Left hindlimb (tissue), 1 donor: Measurements from ENCODE around the gene KRCC1.

Source experiments
- DNase-seq: peaks from one replicate; pipeline ENCODE4 v3.0.0-alpha.2; 2018

Gene KRCC1

DNA sequence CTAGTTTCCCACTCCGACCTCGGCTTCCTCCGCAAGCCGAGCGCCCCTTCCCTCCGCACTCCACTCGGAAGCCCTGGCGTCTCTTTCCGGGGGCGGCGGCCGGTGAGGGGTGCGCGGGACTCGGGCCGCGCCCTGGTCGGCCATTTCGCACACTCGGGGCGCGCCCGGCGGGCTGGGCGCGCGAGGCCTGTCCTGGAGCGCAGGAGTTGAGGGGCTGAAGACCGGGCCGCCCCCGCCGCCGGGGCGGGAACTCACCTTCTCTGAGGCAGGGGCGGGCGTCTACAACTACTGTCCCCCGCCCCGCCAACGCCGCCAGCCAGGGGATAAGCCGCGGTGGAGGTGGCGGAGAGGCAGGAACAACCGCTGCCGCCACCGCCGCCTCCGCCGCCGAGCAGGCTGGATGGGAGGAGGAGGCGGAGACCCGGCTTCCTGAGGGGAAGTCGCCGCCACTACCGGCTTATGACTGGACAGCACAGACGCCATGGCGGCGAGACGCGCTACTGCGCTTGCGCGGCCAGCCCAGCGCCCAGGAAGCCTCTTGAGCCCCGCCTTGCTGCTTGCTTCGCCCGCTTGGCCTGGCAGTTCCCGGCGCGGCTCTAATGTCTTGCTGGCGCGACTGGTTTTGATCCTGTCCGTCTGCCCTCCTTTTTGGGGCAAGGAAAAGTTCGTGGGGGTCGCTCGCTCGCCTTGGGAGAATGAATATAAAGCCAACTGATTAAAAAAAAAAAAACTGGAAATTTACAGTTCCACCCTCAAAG is at the start of gene KRCC1:
KRCC1 (minus strand) TSS at position 413 of the 758 bp plus-strand sequence. CDS start 27,220 bp downstream, outside the sequence.
- DNase-seq: peak; percentile 96

DNA sequence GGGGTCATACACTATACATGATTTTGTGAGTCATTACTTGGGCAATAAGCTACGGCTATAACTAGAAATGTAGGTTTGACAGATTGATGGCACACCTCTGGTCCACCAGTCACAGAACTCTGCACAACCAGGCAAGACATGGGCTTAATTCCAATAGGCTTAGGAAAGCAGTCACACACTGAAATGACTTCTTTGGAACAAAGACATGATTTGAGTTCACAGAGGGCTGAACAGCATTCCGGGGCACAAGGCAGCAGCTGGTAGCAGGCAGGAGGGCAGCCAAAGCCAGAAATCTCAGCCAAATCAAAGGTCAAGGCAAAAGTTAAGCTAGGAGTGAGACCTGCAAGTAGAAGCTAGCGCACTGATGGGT is 44.9 kb upstream of the KRCC1 start:
- no peak for DNase-seq

DNA sequence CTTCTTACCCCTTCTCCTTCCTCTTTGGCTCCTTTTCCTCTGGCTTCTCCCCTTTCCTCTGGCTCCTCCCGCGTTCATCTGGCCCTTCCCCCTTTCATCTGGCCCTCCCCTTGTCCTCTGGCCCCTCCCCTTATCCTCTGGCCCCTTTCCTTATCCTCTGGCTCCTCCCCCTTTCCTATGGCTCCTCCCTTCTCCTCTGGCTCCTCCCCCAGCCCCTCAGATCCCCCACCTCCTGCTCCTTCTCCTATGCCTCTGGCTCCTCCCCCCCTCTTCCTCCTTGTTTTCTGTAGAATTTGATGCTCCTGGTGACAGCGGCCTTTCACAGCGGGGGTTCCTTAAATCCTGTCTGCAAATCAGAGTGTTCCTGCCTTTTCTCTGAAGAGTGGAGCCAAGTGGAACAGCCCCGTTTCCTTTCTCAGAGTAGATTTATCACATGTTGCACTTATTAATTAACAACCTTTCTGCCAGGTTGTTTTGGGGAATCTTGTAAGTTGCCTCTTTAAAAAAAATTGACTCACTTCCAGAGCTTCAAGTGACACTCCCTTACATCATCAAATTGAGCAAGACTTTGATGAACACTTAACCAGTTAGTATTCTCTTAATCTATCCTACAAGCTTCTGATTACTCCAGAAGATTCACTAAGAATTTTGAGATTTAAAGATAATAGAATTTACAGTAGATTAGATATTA is 44.4 kb upstream of the KRCC1 start:
- DNase-seq: no peak

DNA sequence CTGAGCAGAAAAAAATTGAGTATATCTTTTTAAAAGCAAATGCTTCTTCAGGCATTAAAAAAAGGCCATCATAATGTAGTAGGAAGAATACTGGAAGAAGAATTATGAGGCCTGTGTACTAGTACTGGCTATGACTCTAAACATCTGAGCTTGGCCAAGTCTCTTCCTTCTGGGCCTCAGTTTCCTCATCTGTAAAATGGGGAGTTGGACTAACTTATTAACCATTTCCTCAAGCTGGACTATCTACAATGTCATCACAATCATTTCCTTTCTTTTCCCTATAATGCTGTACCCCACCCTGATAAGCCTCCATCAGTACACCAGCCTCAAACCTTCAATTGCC is 42.9 kb upstream of the KRCC1 start:
- DNase-seq: no peak

GRCh38 chr2:88097891-88098557 is 42.4 kb upstream of the KRCC1 start:
- DNase-seq: no peak

- DNase-seq: no peak
Observed at GRCh38 chr2:88097192-88097591, 41.6 kb upstream of the KRCC1 start.

- no peak for DNase-seq
Observed at GRCh38 chr2:88096708-88097107, 41.1 kb upstream of the KRCC1 start.

- DNase-seq: no peak
Observed at GRCh38 chr2:88095022-88095421, 39.4 kb upstream of the KRCC1 start.

- DNase-seq: no peak
Observed at GRCh38 chr2:88092773-88093172, 37.2 kb upstream of the KRCC1 start.

- no peak for DNase-seq
Observed at GRCh38 chr2:88091943-88092342, 36.4 kb upstream of the KRCC1 start.

DNA sequence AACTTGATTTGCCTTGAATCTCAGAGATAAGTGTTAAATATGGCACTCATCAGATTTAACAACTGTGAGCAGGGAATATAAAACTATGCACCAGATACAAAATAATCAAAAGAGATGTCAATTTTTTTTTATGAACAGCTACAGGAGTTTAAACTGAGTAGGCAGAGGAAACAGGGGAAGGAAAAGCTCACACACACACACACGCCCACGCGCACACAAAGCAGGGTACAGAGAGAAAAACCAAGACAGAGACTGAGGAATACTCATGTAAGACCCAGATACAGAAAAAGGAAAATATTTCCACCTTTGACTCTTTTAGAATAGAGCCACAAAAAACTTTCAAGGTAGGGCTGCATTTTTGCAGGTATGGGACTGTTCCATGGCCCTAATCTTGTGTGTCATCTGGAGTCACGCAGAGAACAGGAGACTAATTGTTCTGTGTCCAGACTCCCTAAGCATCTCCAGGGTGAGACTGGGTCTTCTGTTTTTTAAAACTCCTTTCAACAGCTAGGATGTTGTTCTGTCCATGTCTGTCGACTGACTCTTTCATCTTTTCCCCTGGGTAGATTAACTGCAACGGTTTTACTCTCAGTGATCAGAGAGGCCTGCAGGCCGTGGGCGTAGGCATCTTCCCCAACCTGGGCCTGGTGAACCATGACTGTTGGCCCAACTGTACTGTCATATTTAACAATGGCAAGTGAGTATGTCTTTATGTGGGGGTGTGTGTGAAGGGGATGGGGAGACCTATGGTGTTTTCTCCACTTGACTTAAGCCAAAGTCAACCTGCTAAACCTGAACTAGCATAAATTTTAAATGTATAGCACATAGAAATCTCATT is 35.1 kb upstream of the KRCC1 start:
- DNase-seq: no peak

GRCh38 chr2:88088999-88089398 is 33.4 kb upstream of the KRCC1 start:
- DNase-seq: no peak

DNA sequence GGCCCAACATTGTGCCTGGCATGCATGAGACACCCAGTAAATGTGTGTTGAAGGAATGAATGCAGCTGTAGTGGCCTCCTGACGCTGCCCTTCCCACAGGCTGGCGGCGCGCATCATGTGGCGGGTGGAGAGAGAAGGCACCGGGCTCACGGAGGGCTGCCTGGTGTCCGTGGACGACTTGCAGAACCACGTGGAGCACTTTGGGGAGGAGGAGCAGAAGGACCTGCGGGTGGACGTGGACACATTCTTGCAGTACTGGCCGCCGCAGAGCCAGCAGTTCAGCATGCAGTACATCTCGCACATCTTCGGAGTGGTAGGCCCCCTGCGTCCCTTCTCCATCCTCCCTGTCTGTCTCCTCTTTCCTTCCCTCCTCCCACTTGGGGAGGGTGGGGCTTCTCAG is 32.2 kb upstream of the KRCC1 start:
- no peak for DNase-seq

DNA sequence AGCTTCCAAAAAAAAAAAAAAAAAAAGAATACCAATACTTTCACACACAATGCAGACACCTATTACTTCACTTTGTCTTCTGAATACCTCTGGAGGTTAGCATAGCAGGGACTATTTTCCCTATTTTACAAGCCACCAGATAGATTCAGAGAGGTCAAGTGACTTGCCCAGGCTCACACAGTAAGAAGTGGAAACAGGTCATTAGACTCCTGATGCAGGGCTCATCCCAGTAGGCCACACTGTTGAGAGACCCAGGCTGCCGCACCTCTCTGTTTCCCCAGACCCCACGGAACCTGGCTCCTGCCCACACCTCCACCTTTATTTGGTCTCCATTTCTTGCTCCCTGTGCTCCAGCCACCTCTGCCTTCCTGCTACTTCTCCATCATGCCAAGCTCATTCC is 31.5 kb upstream of the KRCC1 start:
- no peak for DNase-seq

- DNase-seq: no peak
Observed at GRCh38 chr2:88086401-88086800, 30.8 kb upstream of the KRCC1 start.

DNA sequence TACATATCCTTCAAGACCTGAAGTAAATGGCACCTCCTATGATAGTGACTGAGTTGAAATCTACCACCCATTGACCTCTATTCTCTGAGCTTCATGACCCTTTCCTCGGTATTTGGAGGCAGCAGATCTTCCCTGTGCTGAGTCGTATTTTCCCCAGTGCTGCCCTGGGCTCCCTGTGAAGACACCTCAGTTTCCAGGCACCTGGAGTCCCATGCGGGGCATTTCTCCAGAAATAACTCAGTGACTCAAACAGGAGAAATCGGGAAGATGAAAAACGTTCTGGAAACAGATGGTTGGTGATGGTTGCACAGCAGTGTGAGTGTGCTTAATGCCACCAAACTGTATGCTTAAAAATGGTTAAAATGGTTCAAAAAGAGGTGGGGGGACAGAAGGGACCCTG is 30.0 kb upstream of the KRCC1 start:
- DNase-seq: no peak

DNA sequence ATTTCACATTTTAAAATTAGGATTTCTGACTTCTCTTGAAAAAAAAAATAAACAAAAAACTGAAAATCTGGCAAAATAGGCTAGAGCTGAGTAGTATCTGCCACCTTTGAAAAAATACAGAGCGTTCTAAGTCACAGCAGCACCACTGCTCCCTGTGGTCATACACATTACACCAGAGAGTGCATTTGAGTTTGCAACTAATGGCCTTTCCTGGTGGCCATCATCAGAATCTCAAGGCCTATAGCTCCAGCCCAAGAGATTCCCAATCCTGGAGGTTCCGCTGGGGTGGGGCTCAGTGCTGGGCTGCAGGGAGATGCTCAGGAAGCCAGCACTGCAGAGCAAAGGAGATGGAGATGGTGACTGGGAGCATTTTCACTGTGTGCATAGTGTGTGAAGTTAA is 29.5 kb upstream of the KRCC1 start:
- no peak for DNase-seq

GRCh38 chr2:88082781-88083180 is 27.2 kb upstream of the KRCC1 start:
- no peak for DNase-seq

DNA sequence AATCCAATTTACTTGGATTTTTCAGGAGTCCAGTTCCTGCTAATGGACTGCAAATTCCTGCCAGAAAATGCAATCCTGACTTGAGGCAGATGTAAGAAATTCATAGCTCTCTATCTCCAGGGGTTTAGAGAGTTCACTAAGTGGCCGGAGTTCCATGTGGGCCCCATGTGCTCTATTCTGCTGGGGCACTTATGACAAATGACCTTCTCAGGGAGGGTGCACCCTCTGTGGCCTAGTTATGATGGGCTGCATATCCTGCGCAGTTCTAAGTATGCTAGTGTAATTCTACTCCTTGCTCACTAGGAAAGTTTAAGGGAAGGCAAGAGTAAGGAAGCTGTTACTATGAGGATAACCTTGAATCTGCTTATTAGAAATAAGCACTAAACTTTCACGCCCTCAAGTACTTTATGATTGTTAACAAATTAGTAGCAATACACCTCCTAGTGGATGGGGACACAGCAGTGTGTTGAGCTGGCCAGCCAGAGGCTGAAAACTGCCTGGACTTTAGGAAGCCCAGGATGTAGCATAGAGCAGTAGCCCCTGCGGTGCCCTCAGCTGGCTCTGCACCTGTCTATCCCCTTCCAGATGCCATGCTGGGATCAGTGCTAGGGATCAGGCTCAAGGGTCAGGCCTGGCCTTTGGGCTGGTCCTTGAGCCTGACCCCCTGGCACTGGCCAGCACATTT is 26.5 kb upstream of the KRCC1 start:
- no peak for DNase-seq

GRCh38 chr2:88080545-88080944 is 25.0 kb upstream of the KRCC1 start:
- no peak for DNase-seq

- no peak for DNase-seq
Observed at GRCh38 chr2:88078643-88079172, 23.1 kb upstream of the KRCC1 start.

DNA sequence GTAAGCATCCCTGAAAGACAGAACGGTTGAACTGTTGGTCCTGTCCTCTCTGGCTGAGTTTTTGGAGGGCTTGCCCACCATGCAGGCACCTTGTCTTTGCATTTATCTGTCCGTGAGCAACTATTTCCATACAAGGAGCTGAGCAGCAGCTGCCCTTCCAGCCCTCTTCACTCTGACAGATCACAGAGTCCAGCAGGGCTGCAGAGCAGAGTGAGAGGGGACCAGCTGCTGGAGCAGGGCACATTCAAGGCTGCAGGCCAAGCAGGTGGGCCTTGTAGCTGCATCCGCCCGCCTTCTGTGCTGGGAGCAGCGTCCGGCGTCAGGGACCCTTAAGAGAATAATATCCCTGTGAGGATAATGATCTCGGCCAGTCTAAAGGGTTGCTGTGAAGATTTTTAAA is 21.5 kb upstream of the KRCC1 start:
- DNase-seq: peak; percentile 62
